ENCODE data around the gene BANK1.
A peak's percentile ranks its signal among the peaks of the same experiment; 100 is the strongest.

Gene BANK1

GRCh38 chr4:101950258-101950979, 159.9 kb downstream of the BANK1 start:
- Histone ChIP-seq H3K4me3 (no peak overlapping the region), H3K27ac (no peak overlapping the region)

GRCh38 chr4:101952985-101953384, 162.5 kb downstream of the BANK1 start:
- H3K4me3 ChIP-seq = no peak overlapping the region
- H3K27ac ChIP-seq = no peak overlapping the region

GRCh38 chr4:101953949-101954348, 163.4 kb downstream of the BANK1 start:
- no peak overlapping the region for H3K27ac ChIP-seq
- H3K4me3 ChIP-seq = no peak overlapping the region

- Histone ChIP-seq H3K27ac (no peak overlapping the region), H3K4me3 (no peak overlapping the region)
Measured at GRCh38 chr4:101954351-101954750, 163.8 kb downstream of the BANK1 start.

- H3K4me3 ChIP-seq = no peak overlapping the region
- no peak overlapping the region for H3K27ac ChIP-seq
Measured at GRCh38 chr4:101954975-101955678, 164.6 kb downstream of the BANK1 start.

- H3K27ac ChIP-seq = no peak overlapping the region
- H3K4me3 ChIP-seq = no peak overlapping the region
Measured at GRCh38 chr4:101956068-101956825, 165.7 kb downstream of the BANK1 start.

- H3K4me3 ChIP-seq = no peak overlapping the region
- H3K27ac ChIP-seq = no peak overlapping the region
Measured at GRCh38 chr4:101958547-101958946, 168.0 kb downstream of the BANK1 start.

GRCh38 chr4:101960431-101960830, 169.9 kb downstream of the BANK1 start:
- H3K4me3 ChIP-seq = no peak overlapping the region
- no peak overlapping the region for H3K27ac ChIP-seq

GRCh38 chr4:101961144-101961543, 170.6 kb downstream of the BANK1 start:
- Histone ChIP-seq H3K4me3 (no peak overlapping the region), H3K27ac (no peak overlapping the region)

- H3K27ac ChIP-seq = no peak overlapping the region
- H3K4me3 ChIP-seq = no peak overlapping the region
Measured at GRCh38 chr4:101967697-101968346, 177.3 kb downstream of the BANK1 start.

- no peak overlapping the region for H3K27ac ChIP-seq
- H3K4me3 ChIP-seq = no peak overlapping the region
Measured at GRCh38 chr4:101968364-101968763, 177.8 kb downstream of the BANK1 start.

- Histone ChIP-seq H3K4me3 (no peak overlapping the region), H3K27ac (no peak overlapping the region)
Measured at GRCh38 chr4:101969965-101970364, 179.4 kb downstream of the BANK1 start.

- no peak overlapping the region for H3K4me3 ChIP-seq
- H3K27ac ChIP-seq = no peak overlapping the region
Measured at GRCh38 chr4:101970547-101971155, 180.1 kb downstream of the BANK1 start.

GRCh38 chr4:101972791-101973190, 182.3 kb downstream of the BANK1 start:
- H3K4me3 ChIP-seq = no peak overlapping the region
- no peak overlapping the region for H3K27ac ChIP-seq

- H3K4me3 ChIP-seq = no peak overlapping the region
Measured at GRCh38 chr4:101973361-101973760, 182.8 kb downstream of the BANK1 start.

GRCh38 chr4:101977076-101977475, 186.5 kb downstream of the BANK1 start:
- peak overlapping the region in 1 of 21 experiments; percentile 58 for H3K27ac ChIP-seq
- no peak overlapping the region for H3K4me3 ChIP-seq

More at GRCh38 chr4:101973361-101973760, 182.8 kb downstream of the BANK1 start:
- no peak overlapping the region for H3K27ac ChIP-seq

- H3K27ac ChIP-seq = peak overlapping the region in 4 of 21 experiments; percentile 39 to 62 (median 47)
- H3K4me3 ChIP-seq = no peak overlapping the region
Measured at GRCh38 chr4:101981756-101982155, 191.2 kb downstream of the BANK1 start.

GRCh38 chr4:101983835-101984234, 193.3 kb downstream of the BANK1 start:
- no peak overlapping the region for H3K4me3 ChIP-seq
- H3K27ac ChIP-seq = no peak overlapping the region

- Histone ChIP-seq H3K27ac (no peak overlapping the region), H3K4me3 (no peak overlapping the region)
Measured at GRCh38 chr4:101987623-101988243, 197.2 kb downstream of the BANK1 start.

All from skin epidermis (tissue), 12 donors.